Type B pancreatic cell (in vitro differentiated cells): ENCODE data around the gene PER1. TPM values are rescaled to one million over a fixed set of nuclear protein-coding genes. Genes with fewer than 3 reads are reported as not detected.

ENCODE experiments used
- DNase-seq: peaks from one replicate; pipeline ENCODE4 v3.0.0; 2021; ENCODE audit warnings: mixed read lengths; ENCODE audit not compliant: unreplicated experiment; ENCODE audit errors: extremely low spot score
- H3K27ac Mint-ChIP-seq: 2 replicates; pipeline ENCODE4 v1.8.0; 2021; ENCODE audit warnings: mild to moderate bottlenecking, mixed read lengths
- H3K27me3 Mint-ChIP-seq: 2 replicates; pipeline ENCODE4 v1.8.0; 2021; ENCODE audit warnings: mixed read lengths
- H3K36me3 Mint-ChIP-seq: 2 replicates; pipeline ENCODE4 v1.8.0; 2021; ENCODE audit warnings: mixed read lengths
- H3K4me1 Mint-ChIP-seq: one replicate; pipeline ENCODE4 v1.8.0; 2021; ENCODE audit warnings: mixed read lengths; ENCODE audit not compliant: unreplicated experiment
- H3K4me3 Mint-ChIP-seq: 2 replicates; pipeline ENCODE4 v1.8.0; 2021; ENCODE audit warnings: mild to moderate bottlenecking, mixed read lengths
- H3K9me3 Mint-ChIP-seq: 2 replicates; pipeline ENCODE4 v1.8.0; 2021; ENCODE audit warnings: mixed read lengths
- CTCF ChIP-seq: fragments of 200-600 bp; sonication (generic); conservative IDR thresholded peaks from 2 replicates; pipeline ENCODE4 v1.5.0; 2021; ENCODE audit warnings: antibody characterized with exemption, mild to moderate bottlenecking
- total RNA-seq: library from RNA; stranded (reverse); gene quantifications from 2 replicates; pipeline ENCODE4 v1.2.1, GENCODE V29; 2021; ENCODE audit warnings: low replicate concordance

PER1 gene
- total RNA-seq, 1 donor from 2014 or later: 33.2 TPM

- H3K4me3 Mint-ChIP-seq: peak overlapping the region; percentile 80
Observed at GRCh38 chr17:8159032-8159400, 6.8 kb upstream of the PER1 start.

GRCh38 chr17:8158267-8159031 is 6.2 kb upstream of the PER1 start:
- DNase-seq: peak; percentile 90
- TF ChIP-seq CTCF: peak; percentile 91
- H3K27ac Mint-ChIP-seq: peak overlapping the region; percentile 93
- H3K27me3 Mint-ChIP-seq: no peaks in the 10 kb centered on the region
- H3K4me1 Mint-ChIP-seq: peaks cover 17% of the 10 kb centered on the region
- H3K36me3 Mint-ChIP-seq: peaks cover 6% of the 10 kb centered on the region
- H3K4me3 Mint-ChIP-seq: peak overlapping the region; percentile 80
- no peaks in the 10 kb centered on the region for H3K9me3 Mint-ChIP-seq

More at GRCh38 chr17:8159032-8159400, 6.8 kb upstream of the PER1 start:
- Mint-ChIP-seq H3K9me3 (no peaks in the 10 kb centered on the region), H3K4me1 (peaks cover 15% of the 10 kb centered on the region), H3K36me3 (peaks cover 6% of the 10 kb centered on the region), H3K27ac (peak overlapping the region; percentile 93), H3K27me3 (no peaks in the 10 kb centered on the region)
- no peak for DNase-seq
- TF ChIP-seq CTCF: no peak

GRCh38 chr17:8156246-8156992 is 4.2 kb upstream of the PER1 start:
- Mint-ChIP-seq H3K4me1 (peaks cover 30% of the 10 kb centered on the region), H3K27ac (no peak overlapping the region), H3K9me3 (no peaks in the 10 kb centered on the region), H3K36me3 (peaks cover 6% of the 10 kb centered on the region), H3K27me3 (peaks cover 4% of the 10 kb centered on the region), H3K4me3 (no peak overlapping the region)
- DNase-seq: peak; percentile 99
- TF ChIP-seq CTCF: no peak

- H3K27ac Mint-ChIP-seq: no peak overlapping the region
- peaks cover 6% of the 10 kb centered on the region for H3K36me3 Mint-ChIP-seq
- H3K27me3 Mint-ChIP-seq: peaks cover 4% of the 10 kb centered on the region
- H3K9me3 Mint-ChIP-seq: no peaks in the 10 kb centered on the region
- H3K4me1 Mint-ChIP-seq: peaks cover 30% of the 10 kb centered on the region
- H3K4me3 Mint-ChIP-seq: no peak overlapping the region
- DNase-seq: peak; percentile 68
- no peak for TF ChIP-seq CTCF
Observed at GRCh38 chr17:8155996-8156245, 3.7 kb upstream of the PER1 start.

- Mint-ChIP-seq H3K27ac (no peak overlapping the region), H3K4me1 (peaks cover 28% of the 10 kb centered on the region), H3K9me3 (no peaks in the 10 kb centered on the region), H3K4me3 (no peak overlapping the region), H3K36me3 (peaks cover 6% of the 10 kb centered on the region), H3K27me3 (peaks cover 4% of the 10 kb centered on the region)
- DNase-seq: no peak
- TF ChIP-seq CTCF: no peak
Observed at GRCh38 chr17:8155231-8155995, 3.2 kb upstream of the PER1 start.
